ENCODE results near the gene ADIRF.
A peak's percentile ranks its signal among the peaks of the same experiment; 100 is the strongest.
"Not testable (repeated sequence)": the region's sequence is repeated elsewhere in the genome, so short reads cannot be mapped to it uniquely, and the experiment has no call there.

The ADIRF gene

GRCh38 chr10:86960863-86961434 is 7.3 kb upstream of the ADIRF start:
- DNase-seq (ENCODE audit: low spot score), result no peak

GRCh38 chr10:86961481-86962091 is 6.7 kb upstream of the ADIRF start:
- DNase-seq (ENCODE audit: low spot score), result no peak

GRCh38 chr10:86962136-86962980 is 5.9 kb upstream of the ADIRF start:
- DNase-seq (ENCODE audit: low spot score), result no peak

GRCh38 chr10:86962981-86963310 is 5.3 kb upstream of the ADIRF start:
- DNase-seq (ENCODE audit: low spot score), result no peak

- DNase-seq (ENCODE audit: low spot score), result no peak
Measured at GRCh38 chr10:86963341-86963919, 4.9 kb upstream of the ADIRF start.

GRCh38 chr10:86964061-86964846 is 4.0 kb upstream of the ADIRF start:
- no peak for DNase-seq (ENCODE audit: low spot score)

- no peak for DNase-seq (ENCODE audit: low spot score)
Measured at GRCh38 chr10:86964847-86965190, 3.5 kb upstream of the ADIRF start.

- DNase-seq (ENCODE audit: low spot score), result no peak
Measured at GRCh38 chr10:86965986-86966654, 2.2 kb upstream of the ADIRF start.

GRCh38 chr10:86967481-86967941 is 771 bp upstream of the ADIRF start:
- DNase-seq (ENCODE audit: low spot score), result peak; percentile 3

- DNase-seq (ENCODE audit: low spot score), result no peak
Measured at GRCh38 chr10:86968994-86969355, 693 bp downstream of the ADIRF start.

GRCh38 chr10:86969421-86970041 is 1.2 kb downstream of the ADIRF start:
- no peak for DNase-seq (ENCODE audit: low spot score)

- DNase-seq (ENCODE audit: low spot score), result no peak
Measured at GRCh38 chr10:86970162-86970981, 2.1 kb downstream of the ADIRF start.

- no peak for DNase-seq (ENCODE audit: low spot score)
Measured at GRCh38 chr10:86970982-86971231, 2.6 kb downstream of the ADIRF start.

GRCh38 chr10:86971232-86971991 is 3.1 kb downstream of the ADIRF start:
- DNase-seq (ENCODE audit: low spot score), result no peak

- no peak for DNase-seq (ENCODE audit: low spot score)
Measured at GRCh38 chr10:86972613-86973380, 4.5 kb downstream of the ADIRF start.

- DNase-seq (ENCODE audit: low spot score), result no peak
Measured at GRCh38 chr10:86974484-86974883, 6.2 kb downstream of the ADIRF start.

GRCh38 chr10:86976362-86977056 is 8.2 kb downstream of the ADIRF start:
- no peak for DNase-seq (ENCODE audit: low spot score)

- DNase-seq (ENCODE audit: low spot score), result not testable (repeated sequence)
Measured at GRCh38 chr10:86978457-86978856, 10.2 kb downstream of the ADIRF start.
